COR-L47 (cell line): ENCODE results near the gene PFN3.
"Not testable (repeated sequence)": the region's sequence is repeated elsewhere in the genome, so short reads cannot be mapped to it uniquely, and the experiment has no call there.

Experiments used
- DNase-seq: peaks from one replicate; lab custom pipeline; 2025; lab: John Stamatoyannopoulos, UW

PFN3 gene

DNA sequence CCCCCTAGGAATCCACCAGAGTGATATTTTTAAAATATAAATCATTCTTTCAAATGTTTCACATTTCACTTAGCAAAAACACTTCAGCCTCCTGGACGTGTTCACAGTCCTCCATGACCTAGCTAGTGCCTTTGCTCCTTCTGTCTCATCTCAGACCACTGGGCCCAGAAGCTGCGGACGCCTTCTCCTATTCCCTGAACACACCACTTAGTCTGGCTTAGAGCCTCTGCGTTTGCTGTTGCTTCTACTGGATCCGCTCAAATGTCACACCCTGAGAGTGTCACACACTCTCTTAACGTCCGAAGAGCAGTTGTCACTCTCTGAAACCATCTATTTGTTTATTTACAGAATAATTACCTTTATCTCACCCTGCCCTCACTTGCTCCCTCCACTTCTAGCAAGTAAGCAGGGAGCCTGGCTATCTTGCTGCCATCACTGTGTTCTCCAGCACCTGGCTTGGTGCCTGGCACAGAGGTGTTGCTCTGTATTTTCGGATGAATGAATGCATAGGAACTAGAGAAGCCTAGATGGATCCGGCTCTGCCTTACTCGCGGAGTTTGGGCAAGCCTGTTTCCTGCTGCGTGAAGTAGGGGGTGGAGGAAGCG, 24.8 kb upstream of the PFN3 start:
- DNase-seq: no peak

DNA sequence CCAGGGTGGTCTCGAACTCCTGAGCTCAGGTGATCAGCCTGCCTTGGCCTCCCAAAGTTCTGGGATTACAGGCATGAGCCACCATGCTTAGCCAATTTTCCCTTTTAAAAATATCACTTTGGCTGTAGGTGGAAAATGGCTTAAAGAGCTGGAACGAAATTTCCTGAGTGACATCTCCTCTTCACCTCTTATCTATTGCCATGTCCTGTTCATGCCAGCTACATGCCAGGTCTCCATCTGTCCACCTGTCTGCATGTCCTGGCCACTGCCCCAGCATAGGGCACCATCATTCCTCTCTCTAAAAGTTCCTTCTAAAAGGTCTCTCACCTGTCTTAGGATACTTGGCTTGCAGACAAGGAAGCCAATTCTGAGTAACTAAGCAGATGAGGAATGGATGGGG, 23.2 kb upstream of the PFN3 start:
- no peak for DNase-seq

GRCh38 chr5:177421062-177421798, 20.8 kb upstream of the PFN3 start:
- no peak for DNase-seq

DNA sequence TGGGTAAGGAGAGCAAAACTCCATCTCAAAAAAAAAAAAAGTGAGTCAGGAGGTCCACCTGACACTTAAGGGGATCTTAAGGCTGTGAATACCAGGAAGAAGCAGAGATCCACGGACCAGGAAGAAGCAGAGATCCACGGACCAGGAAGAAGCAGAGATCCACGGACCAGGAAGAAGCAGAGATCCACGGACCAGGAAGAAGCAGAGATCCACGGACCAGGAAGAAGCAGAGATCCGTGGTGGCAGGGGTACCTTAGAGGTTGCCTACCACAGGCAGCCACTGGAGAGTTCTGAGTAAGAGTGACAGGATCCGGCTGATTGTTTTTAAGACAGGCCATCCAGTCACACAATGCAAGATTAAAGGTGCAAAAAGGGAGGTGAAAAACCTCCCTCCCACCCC, 20.0 kb upstream of the PFN3 start:
- not testable (repeated sequence) for DNase-seq

- no peak for DNase-seq
Observed at GRCh38 chr5:177419046-177419445, 18.6 kb upstream of the PFN3 start.

- DNase-seq: not testable (repeated sequence)
Observed at GRCh38 chr5:177417081-177417480, 16.6 kb upstream of the PFN3 start.

- no peak for DNase-seq
Observed at GRCh38 chr5:177414481-177414880, 14.0 kb upstream of the PFN3 start.

GRCh38 chr5:177412603-177413233, 12.3 kb upstream of the PFN3 start:
- no peak for DNase-seq

- no peak for DNase-seq
Observed at GRCh38 chr5:177410575-177410974, 10.1 kb upstream of the PFN3 start.

GRCh38 chr5:177409043-177409801, 8.8 kb upstream of the PFN3 start, which contains the start of gene F12:
F12 (minus strand) TSS chr5:177409564; CDS start chr5:177409527, 37 bp downstream.
- no peak for DNase-seq

DNA sequence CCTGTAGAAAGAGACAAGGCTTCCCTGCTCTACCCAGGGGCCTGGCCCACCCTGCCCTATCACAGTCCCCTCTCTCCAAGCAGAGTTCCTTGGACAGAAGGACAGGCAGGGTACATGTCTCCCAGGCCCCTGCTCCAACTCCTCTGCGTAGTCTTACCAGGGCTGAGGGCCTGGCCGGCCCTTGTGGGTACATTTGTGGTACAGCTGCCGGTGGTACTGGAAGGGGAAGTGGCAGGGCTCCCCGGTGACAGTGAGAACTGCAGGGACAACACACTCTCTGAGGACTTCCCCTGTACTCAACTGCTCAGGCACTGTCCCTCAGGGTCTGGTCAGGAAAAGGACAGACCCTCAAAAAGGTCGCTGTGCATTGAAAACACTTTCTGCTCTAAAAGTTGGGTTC, 5.3 kb upstream of the PFN3 start:
- no peak for DNase-seq

GRCh38 chr5:177405312-177405711, 4.9 kb upstream of the PFN3 start:
- no peak for DNase-seq

DNA sequence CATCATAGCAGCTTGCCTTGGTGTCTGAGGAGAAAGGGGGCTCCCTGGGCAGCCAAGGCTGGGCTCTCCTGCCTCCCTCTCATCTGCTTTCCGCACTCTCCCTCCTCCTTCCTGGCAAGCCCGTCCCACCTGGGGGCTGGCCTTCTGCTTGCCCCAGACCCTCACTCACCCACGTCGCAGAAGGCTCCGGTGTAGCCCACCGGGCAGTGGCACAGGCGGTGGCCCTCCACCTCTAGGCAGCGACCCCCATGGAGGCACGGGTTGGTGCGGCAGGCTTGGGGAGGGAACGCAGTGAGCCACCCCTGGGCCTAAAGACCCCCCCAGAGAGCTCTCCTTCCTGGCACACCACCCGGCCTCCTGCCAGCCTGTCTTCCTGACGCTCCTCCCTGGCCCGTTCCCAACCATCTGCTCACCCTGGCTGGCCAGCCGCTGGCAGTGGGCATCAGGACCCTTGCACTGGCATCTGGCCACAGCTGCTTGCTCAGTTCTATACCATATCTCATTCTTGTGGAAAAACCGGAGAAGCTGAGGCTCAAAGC, 4.2 kb upstream of the PFN3 start:
- peak; percentile 11 for DNase-seq

DNA sequence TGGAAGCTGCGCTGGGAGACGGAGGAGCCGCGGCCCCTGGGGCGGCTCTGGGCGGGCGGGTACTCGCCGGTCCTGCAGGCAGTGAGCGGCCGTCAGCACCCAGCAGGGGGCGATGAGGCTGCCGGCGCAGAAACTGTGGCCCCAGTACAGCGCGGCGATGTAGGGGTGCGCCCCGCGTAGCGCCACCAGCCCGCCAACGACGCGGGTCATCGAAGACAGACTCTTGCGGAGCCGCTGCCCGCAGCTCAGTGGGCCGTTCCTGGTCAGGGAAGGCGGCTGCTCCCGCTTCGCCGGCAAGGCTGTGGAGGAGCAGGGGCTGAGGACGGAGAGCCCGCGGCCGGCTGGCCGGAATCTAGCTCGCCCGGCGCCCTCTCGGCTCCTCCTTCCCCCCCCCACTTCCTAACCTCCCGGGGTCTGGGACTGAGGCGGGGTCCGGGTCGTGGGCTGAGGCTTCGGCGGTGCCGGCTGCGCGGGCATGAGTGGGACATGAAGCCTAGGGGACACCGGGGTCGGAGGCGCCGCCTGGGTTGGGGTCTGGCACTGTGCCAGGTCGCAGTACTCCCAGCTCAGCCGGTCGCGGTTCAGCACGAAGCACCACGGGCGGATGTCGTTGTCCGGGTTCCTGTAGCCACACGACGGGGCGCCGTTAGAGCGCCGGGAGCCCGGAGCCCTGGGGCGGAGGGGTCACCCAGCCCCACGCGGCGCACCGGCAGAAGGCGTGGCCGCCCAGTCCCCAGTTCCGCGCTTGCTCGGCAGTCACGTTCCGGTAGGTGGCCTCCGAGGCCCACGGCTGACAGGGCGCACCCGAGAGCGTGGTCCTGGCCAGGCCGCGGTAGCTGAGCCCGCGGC, 3.6 kb upstream of the PFN3 start:
- DNase-seq: peak; percentile 92

DNA sequence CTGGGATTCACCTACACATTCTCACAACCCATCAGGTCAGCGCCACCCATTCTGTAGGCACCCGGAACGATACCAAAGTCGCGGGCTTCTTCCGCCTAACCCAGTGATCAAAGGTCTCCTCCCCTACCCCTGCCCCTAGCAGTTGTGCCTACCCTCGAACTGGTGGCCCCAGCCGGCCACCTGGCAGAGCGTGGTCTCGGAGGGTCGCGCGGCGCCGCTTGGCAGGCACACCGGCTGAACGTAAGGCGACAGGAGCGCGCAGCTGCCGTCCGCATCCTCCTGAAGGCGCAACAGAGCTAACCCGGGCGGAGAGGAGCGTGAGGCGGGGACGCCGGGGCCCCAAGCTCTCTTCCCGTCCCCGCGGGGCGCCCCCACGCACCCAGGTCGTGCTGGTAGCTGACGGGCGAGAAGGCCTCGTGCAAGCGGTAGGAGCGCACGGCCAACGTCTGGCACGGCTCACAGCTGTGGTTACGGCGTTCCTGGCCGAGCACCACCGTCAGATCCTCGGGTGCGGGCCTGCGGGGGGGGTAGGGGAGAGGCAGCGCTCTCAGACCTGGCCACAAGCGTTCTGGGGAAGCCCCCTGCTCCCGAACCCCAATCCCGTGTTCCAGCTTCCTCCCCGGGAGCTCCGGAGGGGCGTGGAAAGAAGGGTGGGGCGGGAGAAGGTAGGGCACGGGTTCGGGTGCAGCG, 2.8 kb upstream of the PFN3 start:
- DNase-seq: peak; percentile 57

GRCh38 chr5:177402271-177403043, 2.0 kb upstream of the PFN3 start:
- peak; percentile 89 for DNase-seq

GRCh38 chr5:177397875-177398390, 2.5 kb downstream of the PFN3 start:
- DNase-seq: no peak

DNA sequence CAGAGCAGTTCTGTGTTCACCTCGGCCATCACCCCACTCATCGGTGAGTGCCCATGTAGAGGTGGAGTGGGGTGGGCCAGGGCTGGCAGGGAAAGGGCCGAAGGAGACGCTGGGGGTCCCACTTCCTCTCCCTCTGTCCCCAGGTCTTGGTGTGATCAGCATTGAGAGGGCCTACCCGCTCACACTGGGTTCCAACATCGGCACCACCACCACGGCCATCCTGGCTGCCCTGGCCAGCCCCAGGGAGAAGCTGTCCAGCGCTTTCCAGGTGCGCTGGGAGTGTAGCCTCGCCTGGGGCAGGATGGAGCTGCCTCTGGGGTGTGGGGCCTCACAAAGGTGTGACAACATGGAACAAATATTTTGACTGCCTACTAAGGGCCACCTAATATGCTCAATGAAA, 3.7 kb downstream of the PFN3 start:
- DNase-seq: no peak

GRCh38 chr5:177396078-177396477, 4.4 kb downstream of the PFN3 start:
- no peak for DNase-seq

DNA sequence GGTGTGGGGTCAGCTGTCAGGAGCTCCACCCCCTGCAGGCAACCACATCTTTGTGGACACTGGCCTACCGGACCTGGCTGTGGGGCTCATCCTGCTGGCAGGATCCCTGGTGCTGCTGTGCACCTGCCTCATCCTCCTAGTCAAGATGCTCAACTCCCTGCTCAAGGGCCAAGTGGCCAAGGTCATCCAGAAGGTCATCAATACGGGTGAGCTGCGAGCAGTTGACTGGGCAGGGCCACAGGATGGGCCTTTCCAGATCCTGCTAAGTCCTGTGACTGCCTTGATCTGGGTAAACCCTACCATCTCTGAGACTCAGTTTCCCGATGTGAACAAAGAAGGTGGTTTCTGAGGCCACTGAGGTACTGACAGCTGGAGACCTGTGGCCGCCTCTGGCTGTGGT, 6.5 kb downstream of the PFN3 start:
- no peak for DNase-seq
